Measurements from ENCODE around the gene CERCAM.

The CERCAM gene

GRCh38 chr9:128456613-128457061, 36.0 kb downstream of the CERCAM start:
- DNase-seq (ENCODE audit: low read depth): peak; percentile 74

GRCh38 chr9:128457207-128457606, 36.5 kb downstream of the CERCAM start:
- no peak for DNase-seq (ENCODE audit: low read depth)

DNA sequence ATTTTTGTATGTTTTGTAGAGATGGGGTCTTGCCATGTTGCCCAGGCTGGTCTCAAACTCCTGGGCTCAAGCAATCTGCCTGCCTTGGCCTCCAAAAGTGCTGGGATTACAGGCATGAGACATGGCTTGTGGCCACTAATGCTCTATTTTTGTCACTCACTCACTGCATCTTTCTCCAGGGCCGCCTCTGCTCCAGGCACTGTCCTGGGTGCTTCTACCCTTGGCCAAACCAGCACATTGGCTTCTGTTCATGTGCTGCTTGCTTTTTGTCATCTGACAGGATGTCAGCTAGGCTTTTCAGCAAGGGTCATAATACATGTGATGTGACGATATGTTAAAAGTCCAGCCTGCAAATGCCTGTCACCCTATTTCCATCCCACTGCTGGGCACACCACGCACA, 38.4 kb downstream of the CERCAM start:
- DNase-seq (ENCODE audit: low read depth): no peak

- DNase-seq (ENCODE audit: low read depth): no peak
These were observed 48.4 kb downstream of the CERCAM start for GRCh38 chr9:128469070-128469469.

- peak; percentile 63 for DNase-seq (ENCODE audit: low read depth)
These were observed 49.9 kb downstream of the CERCAM start for GRCh38 chr9:128470560-128470959.

- DNase-seq (ENCODE audit: low read depth): no peak
These were observed 52.4 kb downstream of the CERCAM start for GRCh38 chr9:128473104-128473503.

- DNase-seq (ENCODE audit: low read depth): no peak
These were observed 55.2 kb downstream of the CERCAM start for GRCh38 chr9:128475867-128476266.

GRCh38 chr9:128479262-128479661, 58.6 kb downstream of the CERCAM start:
- no peak for DNase-seq (ENCODE audit: low read depth)

- no peak for DNase-seq (ENCODE audit: low read depth)
These were observed 60.9 kb downstream of the CERCAM start for GRCh38 chr9:128481561-128481960.

DNA sequence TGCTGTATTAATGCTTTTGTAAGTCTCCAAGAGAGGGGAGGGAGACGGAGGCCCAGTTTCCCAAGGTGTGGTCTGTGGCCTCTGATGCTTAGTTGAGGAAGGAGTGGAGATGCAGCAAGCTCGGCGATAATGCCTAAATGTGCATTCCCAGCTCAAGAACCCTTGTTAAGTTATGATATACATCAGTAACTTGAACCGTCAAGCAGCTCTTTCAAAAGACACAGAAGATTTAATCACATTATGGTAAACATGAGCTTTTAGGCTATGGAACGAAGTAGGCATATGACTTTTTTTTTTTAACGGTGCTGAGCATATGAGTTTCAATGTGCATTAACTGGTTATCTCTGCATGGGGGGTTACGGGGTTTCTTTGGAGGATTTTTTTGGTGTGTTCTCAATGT, 61.5 kb downstream of the CERCAM start:
- no peak for DNase-seq (ENCODE audit: low read depth)

GRCh38 chr9:128484686-128485413, 64.2 kb downstream of the CERCAM start:
- DNase-seq (ENCODE audit: low read depth): no peak

DNA sequence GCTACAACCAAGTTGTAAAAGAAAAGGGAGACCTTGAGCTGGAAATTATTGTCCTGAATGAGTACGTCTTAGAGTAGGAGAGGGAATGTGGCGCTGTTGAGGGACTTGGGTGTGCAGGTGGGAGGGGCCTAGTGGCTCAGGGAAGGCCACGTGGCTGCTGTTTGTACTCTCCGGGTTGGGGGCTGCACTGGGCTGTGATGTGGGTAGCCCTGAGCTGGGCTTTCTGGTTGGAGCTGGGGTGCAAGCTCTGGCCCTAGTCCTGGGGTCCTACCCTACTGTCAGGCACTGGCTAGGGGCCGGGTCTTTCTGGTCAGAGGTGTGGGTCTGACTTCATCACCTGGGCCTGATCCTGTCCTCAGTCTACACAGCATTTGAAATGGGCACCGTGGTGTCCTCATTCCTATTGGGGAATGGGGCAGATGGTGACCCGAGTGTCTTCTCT, 64.8 kb downstream of the CERCAM start:
- DNase-seq (ENCODE audit: low read depth): no peak

- no peak for DNase-seq (ENCODE audit: low read depth)
These were observed 65.5 kb downstream of the CERCAM start for GRCh38 chr9:128486201-128486600.

Data from iris pigment epithelial cell (primary cell).